Trophoblast cell (in vitro differentiated cells and primary cell): ENCODE data around the gene IRAG1.
A peak's percentile ranks its signal among the peaks of the same experiment; 100 is the strongest.

Experiments used
- DNase-seq, 2 donors: peaks; one replicate each; pipeline ENCODE4 v3.0.0-alpha.2; 2016
- H2AFZ ChIP-seq: 2 replicates; pipeline ENCODE4 v1.6.1; 2013; ENCODE audit warnings: low read length, moderate library complexity, mild to moderate bottlenecking; ENCODE audit not compliant: insufficient read depth, poor library complexity
- H2AK5ac ChIP-seq: 2 replicates; pipeline ENCODE4 v1.6.1; 2013; ENCODE audit warnings: mild to moderate bottlenecking, low read length
- H2BK120ac ChIP-seq: 2 replicates; pipeline ENCODE4 v1.6.1; 2013; ENCODE audit warnings: low read length, mild to moderate bottlenecking, moderate library complexity; ENCODE audit not compliant: insufficient read depth, poor library complexity
- H2BK12ac ChIP-seq: 2 replicates; pipeline ENCODE4 v1.6.1; 2013; ENCODE audit warnings: mild to moderate bottlenecking, low read length, moderate library complexity
- H2BK5ac ChIP-seq: 2 replicates; pipeline ENCODE4 v1.6.1; 2013; ENCODE audit warnings: low read length, low read depth, moderate library complexity, mild to moderate bottlenecking; ENCODE audit not compliant: poor library complexity
- H3K14ac ChIP-seq: 2 replicates; pipeline ENCODE4 v1.6.1; 2013; ENCODE audit warnings: mild to moderate bottlenecking, low read length
- H3K18ac ChIP-seq: 2 replicates; pipeline ENCODE4 v1.6.1; 2013; ENCODE audit warnings: mild to moderate bottlenecking, low read length
- H3K23ac ChIP-seq: 2 replicates; pipeline ENCODE4 v1.6.1; 2013; ENCODE audit warnings: low read length
- H3K27ac ChIP-seq: 2 replicates; pipeline ENCODE4 v1.5.1; 2013; ENCODE audit warnings: low read depth, mild to moderate bottlenecking, inconsistent platforms, low read length, moderate library complexity
- H3K27me3 ChIP-seq: 2 replicates; pipeline ENCODE4 v1.6.1; 2013; ENCODE audit warnings: inconsistent platforms, mild to moderate bottlenecking, low read length, moderate library complexity; ENCODE audit not compliant: insufficient read depth
- H3K36me3 ChIP-seq, 2 experiments: 1 replicate in 1 of 2; 2 replicates in 1 of 2; pipeline ENCODE4 v1.6.1; 2013; ENCODE audit warnings: low read length in 2 of 2, mild to moderate bottlenecking in 2 of 2, moderate library complexity in 1 of 2; ENCODE audit not compliant: insufficient read depth in 2 of 2, control insufficient read depth in 1 of 2
- H3K4ac ChIP-seq: 2 replicates; pipeline ENCODE4 v1.6.1; 2013; ENCODE audit warnings: low read depth, mild to moderate bottlenecking, low read length, moderate library complexity
- H3K4me1 ChIP-seq, 2 experiments: 1 replicate in 1 of 2; 2 replicates in 1 of 2; pipeline ENCODE4 v1.6.1; 2013; ENCODE audit warnings: low read length in 2 of 2, mild to moderate bottlenecking in 2 of 2, moderate library complexity in 1 of 2; ENCODE audit not compliant: insufficient read depth in 2 of 2, control insufficient read depth in 1 of 2
- H3K4me2 ChIP-seq: 2 replicates; pipeline ENCODE4 v1.6.1; 2013; ENCODE audit warnings: inconsistent platforms, mild to moderate bottlenecking, low read length, moderate library complexity
- H3K4me3 ChIP-seq: 2 replicates; pipeline ENCODE4 v1.5.1; 2013; ENCODE audit warnings: mild to moderate bottlenecking, low read depth, low read length, inconsistent platforms
- H3K79me1 ChIP-seq: one replicate; pipeline ENCODE4 v1.6.1; 2013; ENCODE audit warnings: low read length
- H3K79me2 ChIP-seq: 2 replicates; pipeline ENCODE4 v1.6.1; 2013; ENCODE audit warnings: low read length, mild to moderate bottlenecking; ENCODE audit not compliant: control insufficient read depth, insufficient read depth, poor library complexity
- H3K9ac ChIP-seq: 2 replicates; pipeline ENCODE4 v1.6.1; 2013; ENCODE audit warnings: mild to moderate bottlenecking, low read length
- H3K9me3 ChIP-seq: 2 replicates; pipeline ENCODE4 v1.6.1; 2013; ENCODE audit warnings: low read depth, mild to moderate bottlenecking, control low read depth, inconsistent platforms, low read length; ENCODE audit not compliant: insufficient read depth
- H4K12ac ChIP-seq: 2 replicates; pipeline ENCODE4 v1.6.1; 2013; ENCODE audit warnings: low read depth, mild to moderate bottlenecking, low read length, moderate library complexity
- H4K8ac ChIP-seq: 2 replicates; pipeline ENCODE4 v1.6.1; 2013; ENCODE audit warnings: low read depth, mild to moderate bottlenecking, low read length, moderate library complexity
- H4K91ac ChIP-seq: one replicate; pipeline ENCODE4 v1.6.1; 2013; ENCODE audit warnings: low read depth, mild to moderate bottlenecking, low read length, moderate library complexity
- WGBS: extraction: QIAGEN DNeasy Blood & Tissue Kit; methylation state at CpG from one replicate; pipeline ENCODE4 v1.1.7; 2013; ENCODE audit warnings: missing lambda C conversion rate; ENCODE audit not compliant: insufficient read length, insufficient coverage; ENCODE audit errors: extremely low coverage; 5-methylcytosine and 5-hydroxymethylcytosine counted together

IRAG1 gene

GRCh38 chr11:10719616-10720015 lies 26.1 kb upstream of the IRAG1 start:
- H3K9ac ChIP-seq, result no peak overlapping the region
- H3K79me2 ChIP-seq, result no peaks in the 10 kb centered on the region
- no peak overlapping the region for H3K4me2 ChIP-seq
- no peak overlapping the region for H3K27ac ChIP-seq
- no peak overlapping the region for H3K4ac ChIP-seq
- WGBS, result no CpG with 5 or more reads among the region's 2 CpGs
- H3K79me1 ChIP-seq, result no peaks in the 10 kb centered on the region
- no peak overlapping the region for H4K91ac ChIP-seq
- no peak overlapping the region for H4K8ac ChIP-seq
- H3K4me3 ChIP-seq, result no peak overlapping the region
- no peak overlapping the region for H3K14ac ChIP-seq
- H3K9me3 ChIP-seq, result peaks cover 3% of the 10 kb centered on the region
- peaks cover 8 to 10% of the 10 kb centered on the region in 2 experiments for H3K4me1 ChIP-seq
- no peak overlapping the region for H3K18ac ChIP-seq
- H2BK12ac ChIP-seq, result no peak overlapping the region
- H2AK5ac ChIP-seq, result no peak overlapping the region
- no peak overlapping the region for H3K23ac ChIP-seq
- H2BK120ac ChIP-seq, result no peak overlapping the region
- H2BK5ac ChIP-seq, result no peak overlapping the region
- H3K36me3 ChIP-seq, result no peaks in the 10 kb centered on the region
- H3K27me3 ChIP-seq, result no peaks in the 10 kb centered on the region
- no peak for DNase-seq
- no peak overlapping the region for H2AFZ ChIP-seq
- no peak overlapping the region for H4K12ac ChIP-seq

GRCh38 chr11:10716543-10717259 lies 23.1 kb upstream of the IRAG1 start:
- Histone ChIP-seq H3K23ac (no peak overlapping the region), H4K8ac (no peak overlapping the region), H2AK5ac (no peak overlapping the region), H2BK120ac (no peak overlapping the region), H3K4me1 (peaks cover 8 to 10% of the 10 kb centered on the region in 2 experiments), H3K14ac (peak overlapping the region; percentile 9), H3K4me2 (no peak overlapping the region), H3K79me1 (no peaks in the 10 kb centered on the region), H3K79me2 (no peaks in the 10 kb centered on the region), H3K27ac (no peak overlapping the region), H3K9ac (no peak overlapping the region), H3K4ac (no peak overlapping the region), H2BK12ac (peak overlapping the region; percentile 8), H3K27me3 (no peaks in the 10 kb centered on the region), H3K36me3 (no peaks in the 10 kb centered on the region), H4K91ac (no peak overlapping the region), H4K12ac (no peak overlapping the region), H2AFZ (no peak overlapping the region), H3K4me3 (no peak overlapping the region), H2BK5ac (no peak overlapping the region), H3K9me3 (peaks cover 3% of the 10 kb centered on the region), H3K18ac (peak overlapping the region; percentile 6)
- no peak for DNase-seq
- no CpG with 5 or more reads among the region's 9 CpGs for WGBS

GRCh38 chr11:10716122-10716521 lies 22.6 kb upstream of the IRAG1 start:
- H2AFZ ChIP-seq, result no peak overlapping the region
- no peaks in the 10 kb centered on the region for H3K79me1 ChIP-seq
- H3K4me2 ChIP-seq, result no peak overlapping the region
- H3K18ac ChIP-seq, result no peak overlapping the region
- no peak overlapping the region for H3K9ac ChIP-seq
- no peak overlapping the region for H4K8ac ChIP-seq
- H3K27me3 ChIP-seq, result no peaks in the 10 kb centered on the region
- no peaks in the 10 kb centered on the region for H3K36me3 ChIP-seq
- no peak overlapping the region for H4K91ac ChIP-seq
- H3K4ac ChIP-seq, result no peak overlapping the region
- no peak overlapping the region for H2BK12ac ChIP-seq
- no peaks in the 10 kb centered on the region for H3K79me2 ChIP-seq
- DNase-seq, result peak in 1 of 2 donors; percentile 19
- no peak overlapping the region for H3K27ac ChIP-seq
- peaks cover 8 to 10% of the 10 kb centered on the region in 2 experiments for H3K4me1 ChIP-seq
- WGBS, result no CpG with 5 or more reads among the region's 3 CpGs
- no peak overlapping the region for H3K4me3 ChIP-seq
- H2AK5ac ChIP-seq, result no peak overlapping the region
- no peak overlapping the region for H4K12ac ChIP-seq
- no peak overlapping the region for H2BK120ac ChIP-seq
- no peak overlapping the region for H3K23ac ChIP-seq
- H2BK5ac ChIP-seq, result no peak overlapping the region
- peaks cover 3% of the 10 kb centered on the region for H3K9me3 ChIP-seq
- no peak overlapping the region for H3K14ac ChIP-seq

GRCh38 chr11:10715571-10715970 lies 22.0 kb upstream of the IRAG1 start:
- H3K18ac ChIP-seq, result no peak overlapping the region
- no peak for DNase-seq
- H4K8ac ChIP-seq, result peak overlapping the region; percentile 35
- H3K79me2 ChIP-seq, result no peaks in the 10 kb centered on the region
- peaks cover 3% of the 10 kb centered on the region for H3K9me3 ChIP-seq
- H3K27me3 ChIP-seq, result no peaks in the 10 kb centered on the region
- H3K79me1 ChIP-seq, result no peaks in the 10 kb centered on the region
- H3K9ac ChIP-seq, result no peak overlapping the region
- H3K14ac ChIP-seq, result no peak overlapping the region
- H3K4me1 ChIP-seq, result peaks cover 8 to 10% of the 10 kb centered on the region in 2 experiments
- H3K27ac ChIP-seq, result no peak overlapping the region
- H3K36me3 ChIP-seq, result no peaks in the 10 kb centered on the region
- no peak overlapping the region for H3K23ac ChIP-seq
- no peak overlapping the region for H3K4me3 ChIP-seq
- H2BK12ac ChIP-seq, result peak overlapping the region; percentile 9
- H4K91ac ChIP-seq, result no peak overlapping the region
- H2BK5ac ChIP-seq, result no peak overlapping the region
- no peak overlapping the region for H2BK120ac ChIP-seq
- no peak overlapping the region for H2AFZ ChIP-seq
- H2AK5ac ChIP-seq, result no peak overlapping the region
- H3K4me2 ChIP-seq, result no peak overlapping the region
- no peak overlapping the region for H3K4ac ChIP-seq
- H4K12ac ChIP-seq, result no peak overlapping the region
- WGBS, result no CpG with 5 or more reads among the region's 4 CpGs
